Astrocyte (in vitro differentiated cells and primary cell): Measurements from ENCODE around the gene GRID2. TPM values are rescaled to one million over a fixed set of nuclear protein-coding genes. Genes with fewer than 3 reads are reported as not detected.

Source experiments
- DNase-seq: peaks from one replicate; pipeline ENCODE4 v3.0.0-alpha.2; 2010; ENCODE audit warnings: low read depth
- FAIRE-seq: peaks from 2 replicates; lab custom pipeline; 2011; peaks lifted over from hg19 to GRCh38; lab: Jason Lieb, UNC
- H2AFZ ChIP-seq: 2 replicates; pipeline ENCODE4 v1.6.0; 2012; ENCODE audit warnings: low read depth, low read length, inconsistent platforms
- H3K27ac ChIP-seq: 2 replicates; pipeline ENCODE4 v1.5.1; 2011; ENCODE audit warnings: low read depth, low read length, inconsistent platforms
- H3K27me3 ChIP-seq: 2 replicates; pipeline ENCODE4 v1.6.0; 2011; ENCODE audit warnings: low read length, inconsistent platforms; ENCODE audit not compliant: insufficient read depth
- H3K36me3 ChIP-seq: 2 replicates; pipeline ENCODE4 v1.5.1; 2011; ENCODE audit warnings: low read length, inconsistent platforms; ENCODE audit not compliant: insufficient read depth
- H3K4me1 ChIP-seq: 2 replicates; pipeline ENCODE4 v1.5.1; 2011; ENCODE audit warnings: low read length, inconsistent platforms; ENCODE audit not compliant: insufficient read depth
- H3K4me2 ChIP-seq: 2 replicates; pipeline ENCODE4 v1.6.0; 2012; ENCODE audit warnings: low read length, inconsistent platforms
- H3K4me3 ChIP-seq: 2 replicates; pipeline ENCODE4 v1.5.1; 2011; ENCODE audit warnings: low read depth, mild to moderate bottlenecking, low read length, inconsistent platforms; ENCODE audit not compliant: insufficient read depth
- H3K79me2 ChIP-seq: 2 replicates; pipeline ENCODE4 v1.6.0; 2012; ENCODE audit warnings: mild to moderate bottlenecking, low read length, inconsistent platforms; ENCODE audit not compliant: insufficient read depth
- H3K9ac ChIP-seq: 2 replicates; pipeline ENCODE4 v1.6.0; 2012; ENCODE audit warnings: mild to moderate bottlenecking, low read length, inconsistent platforms
- H3K9me3 ChIP-seq: 2 replicates; pipeline ENCODE4 v1.5.1; 2012; ENCODE audit warnings: low read depth, mild to moderate bottlenecking, low read length, inconsistent platforms; ENCODE audit not compliant: insufficient read depth
- H4K20me1 ChIP-seq: 2 replicates; pipeline ENCODE4 v1.6.0; 2012; ENCODE audit warnings: low read length, inconsistent platforms; ENCODE audit not compliant: insufficient read depth
- H3K27ac Mint-ChIP-seq: one replicate; pipeline ENCODE4 v1.8.0; 2021; ENCODE audit warnings: mild to moderate bottlenecking, mixed read lengths; ENCODE audit not compliant: unreplicated experiment
- H3K27me3 Mint-ChIP-seq: one replicate; pipeline ENCODE4 v1.8.0; 2021; ENCODE audit warnings: low read depth, mixed read lengths; ENCODE audit not compliant: unreplicated experiment
- H3K36me3 Mint-ChIP-seq: one replicate; pipeline ENCODE4 v1.8.0; 2021; ENCODE audit warnings: low read depth, mixed read lengths; ENCODE audit not compliant: unreplicated experiment
- H3K4me1 Mint-ChIP-seq: one replicate; pipeline ENCODE4 v1.8.0; 2021; ENCODE audit warnings: low read depth, mixed read lengths; ENCODE audit not compliant: unreplicated experiment
- H3K4me3 Mint-ChIP-seq: one replicate; pipeline ENCODE4 v1.8.0; 2021; ENCODE audit warnings: mild to moderate bottlenecking, moderate library complexity, mixed read lengths; ENCODE audit not compliant: unreplicated experiment
- H3K9me3 Mint-ChIP-seq: one replicate; pipeline ENCODE4 v1.8.0; 2021; ENCODE audit warnings: mild to moderate bottlenecking, mixed read lengths; ENCODE audit not compliant: unreplicated experiment
- CTCF ChIP-seq: IDR thresholded peaks from 2 replicates; pipeline ENCODE4 v1.5.1; 2011; ENCODE audit warnings: low read depth, mild to moderate bottlenecking, inconsistent platforms, low read length, moderate library complexity; ENCODE audit not compliant: insufficient read depth
- EZH2 ChIP-seq: IDR thresholded peaks from 2 replicates; pipeline ENCODE4 v1.6.1; 2012; ENCODE audit warnings: mild to moderate bottlenecking, low read length, inconsistent platforms; ENCODE audit not compliant: insufficient read depth
- total RNA-seq: library from RNA; stranded (reverse); gene quantifications from 2 replicates; pipeline ENCODE4 v1.2.1, GENCODE V29; 2021

Gene GRID2
- total RNA-seq, 1 donor from 2014 or later, result 0.14 TPM

GRCh38 chr4:92641409-92641808, 337.6 kb downstream of the GRID2 start:
- H2AFZ ChIP-seq, result no peak overlapping the region
- H3K79me2 ChIP-seq, result no peaks in the 10 kb centered on the region
- H4K20me1 ChIP-seq, result no peaks in the 10 kb centered on the region
- H3K9me3 Mint-ChIP-seq, result no peaks in the 10 kb centered on the region
- H3K9me3 ChIP-seq, result no peaks in the 10 kb centered on the region
- no peak for FAIRE-seq
- DNase-seq, result no peak
- no peaks in the 10 kb centered on the region for H3K27me3 ChIP-seq
- H3K36me3 ChIP-seq, result no peaks in the 10 kb centered on the region
- H3K9ac ChIP-seq, result no peak overlapping the region
- no peaks in the 10 kb centered on the region for H3K4me1 ChIP-seq
- H3K4me3 Mint-ChIP-seq, result no peak overlapping the region
- no peak overlapping the region for H3K27ac Mint-ChIP-seq
- H3K4me2 ChIP-seq, result no peak overlapping the region
- H3K27me3 Mint-ChIP-seq, result no peaks in the 10 kb centered on the region
- no peak for TF ChIP-seq CTCF
- TF ChIP-seq EZH2, result no peak
- no peak overlapping the region for H3K4me3 ChIP-seq
- H3K4me1 Mint-ChIP-seq, result peaks cover 3% of the 10 kb centered on the region
- no peaks in the 10 kb centered on the region for H3K36me3 Mint-ChIP-seq
- H3K27ac ChIP-seq, result no peak overlapping the region

GRCh38 chr4:92646826-92647225, 343.1 kb downstream of the GRID2 start:
- Histone ChIP-seq H3K9me3 (no peaks in the 10 kb centered on the region), H3K79me2 (no peaks in the 10 kb centered on the region), H3K36me3 (no peaks in the 10 kb centered on the region), H3K9ac (no peak overlapping the region), H3K27ac (no peak overlapping the region), H2AFZ (no peak overlapping the region), H3K27me3 (no peaks in the 10 kb centered on the region), H3K4me1 (no peaks in the 10 kb centered on the region), H3K4me2 (no peak overlapping the region), H3K4me3 (no peak overlapping the region), H4K20me1 (no peaks in the 10 kb centered on the region)
- Mint-ChIP-seq H3K27ac (no peak overlapping the region), H3K4me3 (no peak overlapping the region), H3K4me1 (no peaks in the 10 kb centered on the region), H3K36me3 (no peaks in the 10 kb centered on the region), H3K9me3 (no peaks in the 10 kb centered on the region), H3K27me3 (no peaks in the 10 kb centered on the region)
- TF ChIP-seq CTCF, result no peak
- TF ChIP-seq EZH2, result no peak
- FAIRE-seq (peak; percentile 50), DNase-seq (no peak)

GRCh38 chr4:92651536-92651935, 347.8 kb downstream of the GRID2 start:
- Histone ChIP-seq H3K9me3 (no peaks in the 10 kb centered on the region), H3K4me1 (no peaks in the 10 kb centered on the region), H3K9ac (no peak overlapping the region), H3K27ac (no peak overlapping the region), H3K79me2 (no peaks in the 10 kb centered on the region), H4K20me1 (no peaks in the 10 kb centered on the region), H2AFZ (no peak overlapping the region), H3K4me2 (no peak overlapping the region), H3K4me3 (no peak overlapping the region), H3K36me3 (no peaks in the 10 kb centered on the region), H3K27me3 (no peaks in the 10 kb centered on the region)
- H3K27me3 Mint-ChIP-seq, result no peaks in the 10 kb centered on the region
- no peak overlapping the region for H3K4me3 Mint-ChIP-seq
- no peak overlapping the region for H3K27ac Mint-ChIP-seq
- H3K36me3 Mint-ChIP-seq, result no peaks in the 10 kb centered on the region
- TF ChIP-seq CTCF, result no peak
- TF ChIP-seq EZH2, result no peak
- no peaks in the 10 kb centered on the region for H3K9me3 Mint-ChIP-seq
- H3K4me1 Mint-ChIP-seq, result no peaks in the 10 kb centered on the region
- no peak for DNase-seq
- FAIRE-seq, result no peak
